ENCODE data around the gene PANX3.

DNA sequence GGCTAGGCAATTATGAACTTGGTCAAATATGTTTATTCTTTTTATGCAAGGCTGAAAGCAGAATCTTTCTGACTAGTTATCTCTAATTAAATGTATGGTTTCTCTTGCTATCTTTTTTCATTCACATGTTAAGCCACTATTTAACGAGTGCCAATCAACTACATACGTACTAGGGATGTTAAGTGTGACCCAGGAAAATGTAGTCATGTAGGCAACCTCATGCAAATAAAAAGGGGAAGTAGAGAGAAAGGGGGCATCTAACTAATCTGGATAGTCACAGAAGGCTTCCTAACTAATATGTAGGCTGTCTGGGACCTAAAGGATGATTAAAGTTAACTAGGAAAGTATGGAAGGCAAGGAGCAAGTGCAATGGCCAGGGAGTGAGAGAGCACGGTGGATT, 34.9 kb downstream of the PANX3 start:
- TF ChIP-seq FOXJ3 (CRISPR knock-in tag; IDR thresholded peaks at IDR 0.05) (no peak), USF2 (IDR thresholded peaks at IDR 0.05; ENCODE audit: borderline replicate concordance, low read depth, low read length) (no peak)

Measured in SK-N-SH (cell line).